HG03025 (cell line): ENCODE data around the gene TTC33.
"Not testable (repeated sequence)": the region's sequence is repeated elsewhere in the genome, so short reads cannot be mapped to it uniquely, and the experiment has no call there.

Source experiments
- ATAC-seq: cut with Tn5 transposase; IDR thresholded peaks from one replicate; pipeline ENCODE4 v1.9.1; 2021; ENCODE audit warnings: mild to moderate bottlenecking, moderate library complexity; ENCODE audit not compliant: unreplicated experiment, low FRiP score

The TTC33 gene

GRCh38 chr5:40660751-40661150 is 95.0 kb downstream of the TTC33 start:
- no peak for ATAC-seq

DNA sequence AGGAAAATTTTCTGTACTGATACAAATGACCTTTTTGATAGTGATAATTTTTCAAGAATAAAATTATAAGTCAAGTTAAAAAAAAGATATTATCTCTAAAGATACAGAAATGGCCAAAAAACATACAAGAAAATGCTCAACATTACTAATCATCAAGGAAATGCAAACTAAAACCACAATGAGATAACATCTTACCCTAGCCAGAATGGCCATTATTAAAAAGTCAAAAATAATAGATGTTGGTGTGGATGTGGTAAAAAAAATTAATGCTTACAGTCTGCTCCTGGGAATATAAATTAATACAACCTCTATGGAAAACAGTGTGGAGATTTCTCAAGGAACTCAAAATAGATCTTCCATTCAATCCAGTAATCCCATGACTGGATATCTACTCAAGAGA is 99.0 kb downstream of the TTC33 start:
- no peak for ATAC-seq

- not testable (repeated sequence) for ATAC-seq
Observed at GRCh38 chr5:40656091-40656490, 99.7 kb downstream of the TTC33 start.

- ATAC-seq, result no peak
Observed at GRCh38 chr5:40655138-40655537, 100.6 kb downstream of the TTC33 start.

- no peak for ATAC-seq
Observed at GRCh38 chr5:40654377-40654991, 101.3 kb downstream of the TTC33 start.

GRCh38 chr5:40653221-40654022 is 102.3 kb downstream of the TTC33 start:
- no peak for ATAC-seq

DNA sequence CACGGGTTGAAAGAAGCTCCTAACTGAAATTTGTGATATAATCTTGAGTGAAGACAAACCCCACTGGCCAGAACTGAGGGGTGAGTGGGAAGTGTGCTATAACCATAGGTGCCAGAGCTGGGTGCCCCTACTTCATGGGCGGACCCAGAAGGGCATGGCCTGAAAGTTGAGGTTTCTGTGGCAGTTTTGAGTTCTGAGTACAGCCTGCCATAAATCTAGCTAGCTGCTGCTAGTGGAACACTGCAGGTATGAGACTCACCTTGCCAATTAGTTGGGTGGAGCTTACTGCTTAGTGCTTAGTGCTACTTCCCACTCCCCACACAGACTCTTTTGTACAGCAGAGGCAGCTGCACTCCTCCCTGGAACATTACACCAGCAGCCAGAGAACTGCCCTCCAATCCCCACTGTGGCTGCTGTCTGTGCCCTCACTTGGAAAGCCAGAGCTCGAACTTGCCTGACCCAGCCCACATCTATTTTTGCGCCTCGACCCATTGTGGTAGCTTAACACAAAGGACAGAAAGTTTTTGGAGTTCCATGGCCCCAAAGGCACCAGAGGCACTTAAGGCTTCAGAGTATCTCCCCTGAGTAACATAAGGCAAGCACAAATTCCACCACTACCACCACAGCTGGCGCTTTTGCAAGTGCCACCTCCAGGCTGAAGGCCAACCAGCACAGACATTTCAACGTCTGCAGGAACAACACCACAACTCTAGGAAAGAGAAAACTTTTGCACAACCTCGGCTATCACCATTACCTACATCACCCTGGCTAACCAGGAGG is 103.1 kb downstream of the TTC33 start:
- no peak for ATAC-seq

DNA sequence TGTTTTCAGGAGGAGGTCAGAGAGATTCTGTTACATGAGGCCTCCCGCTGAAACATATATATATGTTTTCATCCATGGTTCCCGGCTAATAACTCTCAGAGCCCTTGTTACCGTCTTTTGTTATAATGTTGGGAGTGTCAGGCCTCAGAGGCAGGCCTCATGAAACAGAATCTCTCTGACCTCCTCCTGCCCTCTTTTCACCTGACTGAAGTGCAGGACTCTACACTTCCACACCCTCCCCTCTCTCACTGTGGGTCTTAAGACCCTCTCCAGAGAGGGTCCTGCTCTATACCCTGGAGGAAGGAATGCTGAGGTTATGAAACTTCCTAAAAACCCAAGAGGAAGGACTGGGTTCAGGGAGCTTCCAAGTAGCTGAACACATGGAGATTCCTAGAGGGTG is 104.6 kb downstream of the TTC33 start:
- no peak for ATAC-seq

DNA sequence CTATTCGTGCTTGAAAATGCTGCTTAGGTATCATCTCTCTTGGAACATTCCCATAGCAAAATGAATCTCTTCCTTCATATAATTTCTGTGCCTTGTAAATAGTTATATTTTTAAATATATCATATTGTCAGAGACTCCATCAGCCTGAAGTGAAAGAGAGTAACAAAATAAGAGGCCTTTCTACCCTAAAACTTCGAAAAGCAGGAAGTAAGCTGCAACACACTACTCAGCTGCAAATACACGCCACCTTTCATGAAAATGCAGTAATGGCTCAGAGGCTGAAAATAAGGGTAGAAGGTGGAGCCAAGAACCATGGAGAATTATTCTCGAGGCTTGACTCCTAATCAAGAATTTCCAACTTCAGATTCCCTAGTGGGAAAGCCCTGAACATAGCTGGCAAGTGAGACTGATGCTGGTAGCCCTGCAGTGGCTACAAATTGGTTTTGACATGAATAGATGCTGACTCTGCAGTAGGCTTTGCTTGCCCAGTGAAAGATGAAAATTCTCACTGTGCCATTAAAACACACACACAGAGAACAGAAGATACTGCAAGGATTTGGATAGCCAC is 106.2 kb downstream of the TTC33 start:
- ATAC-seq, result no peak

GRCh38 chr5:40648150-40648549 is 107.6 kb downstream of the TTC33 start:
- no peak for ATAC-seq

DNA sequence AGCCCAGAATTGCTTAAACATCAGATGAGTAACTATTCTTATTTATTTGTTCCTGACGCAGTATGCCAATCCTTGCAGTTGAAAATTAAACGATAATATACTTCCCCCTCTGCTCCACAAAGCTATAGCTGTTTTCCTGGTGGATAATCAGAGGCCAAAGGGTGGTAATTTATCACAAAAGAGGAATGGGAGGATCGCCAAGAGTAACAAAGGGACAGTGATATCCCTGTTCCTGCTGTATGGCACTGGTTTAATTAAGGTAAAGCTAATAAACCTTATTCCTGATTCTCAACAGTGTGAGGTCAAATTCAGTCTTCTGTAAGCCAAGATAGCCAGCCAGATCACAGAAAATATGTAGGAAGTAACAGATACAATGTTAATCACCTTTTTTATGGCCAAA is 109.5 kb downstream of the TTC33 start:
- ATAC-seq, result no peak

DNA sequence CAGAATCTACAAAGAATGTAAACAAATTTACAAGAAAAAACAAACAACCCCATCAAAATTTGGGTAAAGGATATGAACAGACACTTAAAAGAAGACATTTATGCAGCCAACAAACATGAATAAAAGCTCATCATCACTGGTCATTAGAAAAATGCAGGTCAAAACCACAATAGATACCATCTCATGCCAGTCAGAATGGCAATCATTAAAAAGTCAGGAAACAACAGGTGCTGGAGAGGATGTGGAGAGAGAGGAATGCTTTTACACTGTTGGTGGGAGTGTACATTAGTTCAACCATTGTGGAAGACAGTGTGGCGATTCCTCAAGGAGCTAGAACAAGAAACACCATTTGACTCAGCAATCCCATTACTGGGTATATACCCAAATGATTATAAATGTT is 116.2 kb downstream of the TTC33 start:
- not testable (repeated sequence) for ATAC-seq

DNA sequence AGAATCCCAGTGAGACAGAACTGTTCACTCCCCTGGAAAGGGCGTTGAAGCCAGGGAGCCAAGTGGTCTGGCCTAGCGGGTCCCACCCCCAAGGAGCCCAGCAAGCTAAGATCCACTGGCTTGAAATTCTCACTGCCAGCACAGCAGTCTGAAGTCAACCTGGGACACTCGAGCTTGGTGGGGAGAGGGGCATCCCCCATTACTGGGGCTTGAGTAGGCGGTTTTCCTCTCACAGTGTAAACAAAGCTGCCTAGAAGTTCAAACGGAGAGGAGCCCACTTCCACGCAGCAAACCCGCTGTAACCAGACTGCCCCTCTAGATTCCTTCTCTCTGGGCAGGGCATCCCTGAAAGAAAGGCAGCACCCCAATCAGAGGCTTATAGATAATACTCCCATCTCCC is 121.2 kb downstream of the TTC33 start:
- no peak for ATAC-seq

DNA sequence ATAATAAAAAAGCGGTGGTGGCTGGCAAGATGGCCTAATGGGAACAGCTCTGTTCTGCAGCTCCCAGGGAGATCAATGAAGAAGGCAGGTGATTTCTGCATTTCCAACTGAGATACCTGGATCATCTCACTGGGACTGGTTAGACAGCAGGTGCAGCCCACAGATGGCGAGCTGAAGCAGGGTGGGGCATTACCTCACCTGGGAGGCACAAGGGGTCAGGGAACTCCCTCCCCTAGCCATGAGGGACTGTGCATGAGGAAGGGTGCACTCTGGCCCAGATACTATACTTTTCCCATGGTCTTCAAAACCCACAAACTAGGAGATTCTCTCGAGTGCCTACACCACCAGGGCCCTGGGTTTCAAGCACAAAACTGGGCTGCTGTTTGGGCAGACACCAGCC is 121.6 kb downstream of the TTC33 start:
- ATAC-seq, result no peak

GRCh38 chr5:40631236-40631635 is 124.5 kb downstream of the TTC33 start:
- no peak for ATAC-seq

DNA sequence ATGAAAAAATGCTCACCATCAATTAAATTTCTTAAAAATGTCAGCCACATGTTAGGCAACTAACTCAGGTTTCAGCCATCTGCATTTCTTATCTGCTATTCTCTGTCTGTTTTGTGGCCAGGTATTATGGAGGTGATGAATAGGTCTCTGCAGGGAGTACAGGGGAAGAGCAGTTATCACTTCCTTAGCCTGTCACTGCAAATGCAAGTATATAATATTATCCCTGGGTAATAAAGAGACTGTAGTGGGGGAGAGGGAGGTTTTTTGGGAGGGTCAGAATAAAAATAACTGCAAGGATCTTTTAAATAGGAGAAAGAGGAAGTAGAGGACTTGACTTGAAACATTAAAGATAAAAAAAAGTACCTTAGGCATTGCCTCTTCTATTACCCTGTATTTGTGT is 125.6 kb downstream of the TTC33 start:
- ATAC-seq, result no peak

DNA sequence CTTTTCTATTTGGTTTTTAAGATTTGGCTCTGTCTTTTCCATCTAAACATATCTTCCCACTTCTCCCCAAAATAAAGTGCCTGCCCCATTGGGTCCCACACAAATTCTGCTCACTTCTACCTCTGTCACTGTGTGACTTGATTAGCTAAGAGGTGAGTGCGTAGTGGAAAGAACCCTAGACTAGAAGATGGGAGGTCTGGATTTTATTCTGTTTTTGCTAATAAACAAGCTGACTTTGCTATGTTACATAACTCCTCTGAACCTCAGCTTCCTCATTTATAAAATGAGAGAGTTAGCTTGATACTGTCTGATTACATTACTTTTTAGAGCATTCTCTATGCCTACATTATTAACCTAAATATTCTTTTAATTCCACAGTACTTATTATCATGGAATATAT is 127.4 kb downstream of the TTC33 start:
- no peak for ATAC-seq

DNA sequence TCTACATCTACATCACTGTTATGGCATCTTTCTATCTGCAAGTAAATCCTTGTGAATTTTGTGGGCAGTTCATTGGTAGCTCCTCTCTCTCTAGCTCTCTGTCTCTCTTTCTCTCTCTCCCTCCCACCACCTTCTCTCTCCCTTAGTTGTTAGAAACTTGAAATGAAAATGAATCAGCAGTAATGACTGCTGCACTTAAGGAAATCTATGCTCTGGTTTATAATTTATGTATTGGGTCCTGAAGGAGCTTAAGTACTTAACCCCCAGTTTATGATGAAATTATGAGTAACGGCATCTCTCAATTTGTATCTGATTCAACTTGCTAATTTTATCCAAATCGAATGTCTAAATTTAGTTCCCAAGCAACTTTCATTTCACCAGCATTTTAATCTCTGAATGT is 128.1 kb downstream of the TTC33 start:
- ATAC-seq, result no peak

DNA sequence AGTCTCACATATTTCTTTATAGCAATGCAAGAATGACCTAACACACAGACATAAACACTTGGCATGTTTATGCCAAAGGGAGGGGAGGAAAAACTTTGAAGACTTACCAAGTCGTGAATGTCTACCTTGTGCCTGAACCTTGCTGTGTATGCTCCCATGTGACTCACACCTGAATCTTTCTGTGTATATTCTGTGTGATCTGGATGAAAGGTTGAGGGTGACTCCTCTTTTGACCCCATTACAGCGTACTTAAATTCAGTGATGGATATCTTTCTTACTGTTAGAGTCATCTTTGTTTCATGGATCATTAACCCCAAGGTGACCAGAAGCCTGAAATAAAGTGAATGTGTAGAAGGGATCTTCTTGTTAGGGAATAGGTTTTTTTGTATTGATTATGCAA is 129.0 kb downstream of the TTC33 start:
- no peak for ATAC-seq

DNA sequence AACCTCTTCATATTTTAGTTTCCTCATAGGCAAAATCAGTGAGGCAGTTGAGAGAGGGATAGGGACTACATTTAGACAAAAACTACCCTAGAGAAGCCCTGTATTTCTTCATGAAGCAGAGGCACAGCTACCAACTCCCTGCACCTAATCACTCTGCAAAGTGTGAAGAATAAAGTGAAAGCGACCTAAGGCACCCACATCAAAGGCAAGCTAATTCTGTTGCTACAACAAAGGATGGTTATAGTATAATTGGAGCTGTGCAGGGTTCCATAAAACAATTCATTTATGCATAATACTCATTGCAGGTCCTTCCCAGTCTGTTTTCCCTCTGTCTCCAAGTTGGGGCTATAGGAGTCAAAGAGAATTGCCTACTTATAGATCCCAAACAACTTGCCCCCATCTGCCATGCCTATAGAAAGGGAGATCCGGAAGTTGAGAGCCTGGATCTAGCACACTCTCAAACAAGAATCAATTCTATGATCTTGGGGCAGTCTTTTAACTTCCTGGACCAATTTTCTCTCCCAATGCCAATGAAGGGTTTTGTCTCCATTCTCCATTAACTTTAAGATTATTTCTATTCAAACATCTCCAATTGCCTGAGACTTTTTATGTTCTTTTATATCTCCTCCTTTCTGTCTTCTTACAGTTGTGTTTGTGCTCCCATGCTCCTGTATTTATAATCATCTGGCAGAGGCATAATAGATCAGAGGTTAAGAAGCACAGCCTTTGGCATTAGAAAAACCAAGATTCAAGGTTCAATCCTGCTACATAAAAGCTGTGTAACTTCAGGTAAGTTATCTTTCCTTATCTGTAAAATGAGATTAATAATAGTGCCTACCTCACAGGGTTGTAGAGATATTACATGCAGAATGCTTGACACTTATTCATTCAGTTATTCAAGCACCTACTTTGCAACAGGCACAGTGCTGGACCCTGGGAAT is 132.0 kb downstream of the TTC33 start:
- ATAC-seq, result no peak
